Melanocyte of skin (primary cell): Measurements from ENCODE around the gene SLC27A4. TPM values are rescaled to one million over a fixed set of nuclear protein-coding genes. Genes with fewer than 3 reads are reported as not detected.

Experiments used
- total RNA-seq, 2 donors: library from RNA; depleted of rRNA; stranded (reverse); fragments of >200 nt; gene quantifications; 2 replicates each; pipeline ENCODE4 v1.2.3, GENCODE V29; 2012

The SLC27A4 gene
- total RNA-seq, result 10 to 100 TPM; 39.6 to 49.0 TPM

DNA sequence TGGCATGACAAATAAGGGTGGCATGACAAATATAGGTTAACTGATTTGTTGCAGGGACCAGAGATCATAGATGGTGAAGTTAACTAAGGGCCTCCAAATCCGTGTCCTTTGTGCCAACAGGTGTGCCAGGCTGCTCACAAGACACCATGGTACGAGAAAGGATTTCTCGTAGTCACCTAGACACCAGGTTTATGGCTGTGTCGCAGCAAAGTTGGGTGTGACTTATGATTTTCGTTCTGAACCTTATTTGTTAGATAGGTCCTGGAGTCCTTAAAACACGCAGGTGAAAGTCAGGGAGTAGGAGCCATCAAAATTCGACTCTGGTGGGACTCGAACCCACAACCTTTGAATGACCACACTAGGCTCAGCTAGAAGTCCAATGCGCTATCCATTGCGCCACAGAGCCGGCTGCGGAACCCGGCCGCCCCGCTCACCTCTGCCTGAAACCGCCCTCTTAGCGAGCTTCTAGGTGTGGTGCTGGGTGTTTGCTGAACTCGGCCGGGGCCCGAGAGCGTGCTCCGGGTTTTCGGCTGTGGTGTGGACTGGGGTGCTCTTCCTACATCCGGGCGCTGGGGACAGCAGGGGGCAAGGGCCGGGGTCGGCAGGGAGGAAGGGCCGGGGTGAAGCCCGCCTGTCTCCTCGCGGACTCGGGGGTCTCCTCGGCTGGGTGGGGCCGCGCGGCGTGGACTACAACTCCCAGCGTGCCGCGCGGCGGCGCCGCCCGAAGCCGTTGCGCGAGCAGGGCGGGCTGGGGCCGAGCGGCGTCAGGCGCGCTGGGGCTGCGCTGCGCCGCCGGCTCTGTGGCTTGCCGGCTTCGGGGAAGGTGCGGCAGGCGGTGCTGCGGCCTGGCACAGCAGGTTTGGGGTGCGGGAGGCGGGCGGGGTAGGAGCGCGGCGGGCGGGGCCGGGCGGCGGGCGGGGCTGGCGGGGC lies at the start of gene SLC27A4:
Gene SLC27A4 (plus strand): TSS at position 767 of the 930 bp plus-strand sequence. CDS start 2,606 bp downstream, outside the sequence.

GRCh38 chr9:128322404-128323211 lies 17.7 kb upstream of the SLC27A4 start, which contains the start of the genes COQ4 and TRUB2:
Gene COQ4 (plus strand): TSS chr9:128322839. CDS start chr9:128322859, 20 bp downstream.
Gene TRUB2 (minus strand): TSS chr9:128322447. CDS start chr9:128322408, 39 bp downstream.

GRCh38 chr9:128370752-128371629 lies 30.7 kb downstream of the SLC27A4 start, which contains the start of gene URM1:
Gene URM1 (plus strand): TSS chr9:128371374. CDS start chr9:128371381, 7 bp downstream.

Other genes with a start within 250 kb of the SLC27A4 start
- gene PTGES2, start 212.8 kb upstream of the SLC27A4 start, total RNA-seq, result 10 to 100 TPM; 63.3 to 82.3 TPM
- not detected for gene LCN2, start 191.1 kb upstream of the SLC27A4 start, total RNA-seq
- gene BBLN, start 180.3 kb upstream of the SLC27A4 start, total RNA-seq, result 10 to 100 TPM; 13.7 to 41.6 TPM
- gene CIZ1, start 149.0 kb upstream of the SLC27A4 start, total RNA-seq, result 10 to 100 TPM; 28.2 to 30.6 TPM
- gene DNM1, start 137.1 kb upstream of the SLC27A4 start, total RNA-seq, result under 1 TPM; 0.67 to 0.69 TPM
- gene GOLGA2, start 64.5 kb upstream of the SLC27A4 start, total RNA-seq, result 10 to 100 TPM; 43.3 to 52.3 TPM
- gene SWI5, start 64.3 kb upstream of the SLC27A4 start, total RNA-seq, result 10 to 100 TPM; 13.4 to 19.3 TPM
- gene TRUB2, start 18.1 kb upstream of the SLC27A4 start, total RNA-seq, result 10 to 100 TPM; 22.4 to 30.0 TPM
- gene COQ4, start 17.7 kb upstream of the SLC27A4 start, total RNA-seq, result 10 to 100 TPM; 43.3 to 49.9 TPM
- gene URM1, start 30.8 kb downstream of the SLC27A4 start, total RNA-seq, result 10 to 100 TPM; 33.7 to 41.6 TPM
- gene CERCAM, start 80.3 kb downstream of the SLC27A4 start, total RNA-seq, result 10 to 100 TPM; 48.0 to 51.3 TPM
- 10 to 100 TPM; 18.2 to 36.6 TPM for gene ODF2, start 115.5 kb downstream of the SLC27A4 start, total RNA-seq
- gene GLE1, start 164.2 kb downstream of the SLC27A4 start, total RNA-seq, result 10 to 100 TPM; 38.5 to 47.3 TPM
- gene SPTAN1, start 212.1 kb downstream of the SLC27A4 start, total RNA-seq, result 100 to 1,000 TPM; 254 to 325 TPM